OCI-LY3 (cell line): ENCODE data around the gene ISX.

Source experiments
- H2AFZ ChIP-seq: fragments of 200-600, 300-600 bp; shearing (Covaris generic); 2 replicates; pipeline ENCODE4 v1.6.0; 2014; ENCODE audit warnings: antibody characterized with exemption, low read depth, low read length
- H3K27ac ChIP-seq: fragments of 200-600, 300-600 bp; sonication (generic); 2 replicates; pipeline ENCODE4 v1.5.1; 2014; ENCODE audit warnings: mild to moderate bottlenecking, low read length, moderate library complexity, mixed read lengths
- H3K27me3 ChIP-seq: fragments of 200-600, 300-600 bp; sonication (generic); 2 replicates; pipeline ENCODE4 v1.6.1; 2014; ENCODE audit warnings: low read depth, low read length, mixed read lengths
- H3K36me3 ChIP-seq: fragments of 200-600, 300-600 bp; sonication (generic); replicated peaks from 2 replicates; pipeline ENCODE3; 2014; ENCODE audit warnings: low read depth, low read length, mixed read lengths
- H3K4me1 ChIP-seq: fragments of 300-600, 200-600 bp; sonication (generic); 2 replicates; pipeline ENCODE4 v1.6.1; 2014; ENCODE audit warnings: low read length, mixed read lengths
- H3K4me2 ChIP-seq: fragments of 200-600, 300-600 bp; sonication (generic); 2 replicates; pipeline ENCODE4 v1.6.1; 2014; ENCODE audit warnings: low read length, mixed read lengths
- H3K4me3 ChIP-seq: fragments of 300-600, 200-600 bp; sonication (generic); 2 replicates; pipeline ENCODE4 v1.5.1; 2014; ENCODE audit warnings: antibody characterized with exemption, mild to moderate bottlenecking, low read length, moderate library complexity
- H3K79me2 ChIP-seq: fragments of 300-600, 200-600 bp; shearing (Covaris generic); 2 replicates; pipeline ENCODE4 v1.6.1; 2014; ENCODE audit warnings: mild to moderate bottlenecking, low read length, mixed read lengths
- H3K9ac ChIP-seq: fragments of 300-600, 200-600 bp; shearing (Covaris generic); 2 replicates; pipeline ENCODE4 v1.6.0; 2014; ENCODE audit warnings: mild to moderate bottlenecking, low read length, moderate library complexity
- H3K9me3 ChIP-seq: fragments of 200-600, 300-600 bp; shearing (Covaris generic); 2 replicates; pipeline ENCODE4 v1.6.1; 2014; ENCODE audit warnings: low read length, mixed read lengths; ENCODE audit not compliant: insufficient read depth
- H4K20me1 ChIP-seq: fragments of 200-600, 300-600 bp; sonication (generic); 2 replicates; pipeline ENCODE4 v1.6.1; 2016; ENCODE audit warnings: low read length, mixed read lengths; ENCODE audit not compliant: insufficient read depth
- CTCF ChIP-seq: fragments of 200-600, 300-600 bp; sonication (generic); IDR thresholded peaks from 2 replicates; pipeline ENCODE4 v1.5.1; 2014; ENCODE audit warnings: antibody characterized with exemption, low read length, low read depth
- EZH2phosphoT487 ChIP-seq: fragments of 200-600 bp; shearing (Covaris generic); IDR thresholded peaks from 2 replicates; pipeline ENCODE4 v1.6.1; 2018; ENCODE audit warnings: antibody characterized with exemption, mixed run types, low read depth

The ISX gene

GRCh38 chr22:35128637-35129036 lies 62.7 kb downstream of the ISX start:
- TF ChIP-seq EZH2phosphoT487 (no peak), CTCF (no peak)
- H3K27ac ChIP-seq = peak overlapping the region; percentile 81
- no peaks in the 10 kb centered on the region for H3K9me3 ChIP-seq
- peak overlapping the region; percentile 25; the same call in 1 of the 2 replicates for H3K9ac ChIP-seq
- no peaks in the 10 kb centered on the region for H3K36me3 ChIP-seq
- no peaks in the 10 kb centered on the region for H4K20me1 ChIP-seq
- peaks cover 65% of the 10 kb centered on the region for H3K4me1 ChIP-seq
- H3K4me2 ChIP-seq = peak overlapping the region; percentile 66
- no peaks in the 10 kb centered on the region for H3K27me3 ChIP-seq
- no peaks in the 10 kb centered on the region for H3K79me2 ChIP-seq
- peak overlapping the region; percentile 38 for H3K4me3 ChIP-seq
- H2AFZ ChIP-seq = no peak overlapping the region

- H3K36me3 ChIP-seq = peaks cover 3% of the 10 kb centered on the region
- H3K27ac ChIP-seq = no peak overlapping the region
- no peak overlapping the region for H3K9ac ChIP-seq
- no peak overlapping the region for H3K4me3 ChIP-seq
- H2AFZ ChIP-seq = no peak overlapping the region
- no peaks in the 10 kb centered on the region for H3K27me3 ChIP-seq
- no peaks in the 10 kb centered on the region for H3K9me3 ChIP-seq
- no peaks in the 10 kb centered on the region for H3K79me2 ChIP-seq
- H3K4me2 ChIP-seq = no peak overlapping the region
- no peak for TF ChIP-seq CTCF
- TF ChIP-seq EZH2phosphoT487 = no peak
- H4K20me1 ChIP-seq = no peaks in the 10 kb centered on the region
- H3K4me1 ChIP-seq = peaks cover 48% of the 10 kb centered on the region
Observed at GRCh38 chr22:35131525-35132000, 65.6 kb downstream of the ISX start.

GRCh38 chr22:35132568-35132967 lies 66.6 kb downstream of the ISX start:
- no peak for TF ChIP-seq EZH2phosphoT487
- no peak for TF ChIP-seq CTCF
- no peak overlapping the region for H3K4me3 ChIP-seq
- H3K4me2 ChIP-seq = no peak overlapping the region
- H3K27ac ChIP-seq = no peak overlapping the region
- peaks cover 38% of the 10 kb centered on the region for H3K4me1 ChIP-seq
- H3K9me3 ChIP-seq = no peaks in the 10 kb centered on the region
- no peaks in the 10 kb centered on the region for H4K20me1 ChIP-seq
- no peak overlapping the region for H2AFZ ChIP-seq
- H3K27me3 ChIP-seq = no peaks in the 10 kb centered on the region
- no peaks in the 10 kb centered on the region for H3K79me2 ChIP-seq
- H3K9ac ChIP-seq = no peak overlapping the region
- H3K36me3 ChIP-seq = peaks cover 7% of the 10 kb centered on the region

- H3K9ac ChIP-seq = no peak overlapping the region
- no peak overlapping the region for H3K4me2 ChIP-seq
- no peak overlapping the region for H3K27ac ChIP-seq
- TF ChIP-seq CTCF = no peak
- H3K36me3 ChIP-seq = peaks cover 12% of the 10 kb centered on the region
- no peak overlapping the region for H2AFZ ChIP-seq
- no peaks in the 10 kb centered on the region for H3K79me2 ChIP-seq
- H3K9me3 ChIP-seq = no peaks in the 10 kb centered on the region
- H3K4me1 ChIP-seq = peaks cover 27% of the 10 kb centered on the region
- no peaks in the 10 kb centered on the region for H3K27me3 ChIP-seq
- H4K20me1 ChIP-seq = no peaks in the 10 kb centered on the region
- no peak overlapping the region for H3K4me3 ChIP-seq
Observed at GRCh38 chr22:35133702-35134380, 67.9 kb downstream of the ISX start.
